ENCODE data around the gene CSF3R.

Gene CSF3R

GRCh38 chr1:36438715-36439114, 44.0 kb downstream of the CSF3R start:
- TF ChIP-seq CTCF (IDR thresholded peaks at IDR 0.05; ENCODE audit: borderline replicate concordance, insufficient read depth, low read depth, low read length): no peak
- no peak overlapping the region for H3K4me3 ChIP-seq (ENCODE audit: low read depth, low read length)

GRCh38 chr1:36436821-36437220, 45.9 kb downstream of the CSF3R start:
- no peak for TF ChIP-seq CTCF (IDR thresholded peaks at IDR 0.05; ENCODE audit: borderline replicate concordance, insufficient read depth, low read depth, low read length)
- no peak overlapping the region for H3K4me3 ChIP-seq (ENCODE audit: low read depth, low read length)

- no peak overlapping the region for H3K4me3 ChIP-seq (ENCODE audit: low read depth, low read length)
- no peak for TF ChIP-seq CTCF (IDR thresholded peaks at IDR 0.05; ENCODE audit: borderline replicate concordance, insufficient read depth, low read depth, low read length)
Measured at GRCh38 chr1:36433102-36433501, 49.6 kb downstream of the CSF3R start.

- no peak overlapping the region for H3K4me3 ChIP-seq (ENCODE audit: low read depth, low read length)
- no peak for TF ChIP-seq CTCF (IDR thresholded peaks at IDR 0.05; ENCODE audit: borderline replicate concordance, insufficient read depth, low read depth, low read length)
Measured at GRCh38 chr1:36432616-36433015, 50.1 kb downstream of the CSF3R start.

- TF ChIP-seq CTCF (IDR thresholded peaks at IDR 0.05; ENCODE audit: borderline replicate concordance, insufficient read depth, low read depth, low read length): no peak
- H3K4me3 ChIP-seq (ENCODE audit: low read depth, low read length): no peak overlapping the region
Measured at GRCh38 chr1:36425791-36426190, 56.9 kb downstream of the CSF3R start.

- TF ChIP-seq CTCF (IDR thresholded peaks at IDR 0.05; ENCODE audit: borderline replicate concordance, insufficient read depth, low read depth, low read length): no peak
- no peak overlapping the region for H3K4me3 ChIP-seq (ENCODE audit: low read depth, low read length)
Measured at GRCh38 chr1:36421649-36422048, 61.1 kb downstream of the CSF3R start.

- H3K4me3 ChIP-seq (ENCODE audit: low read depth, low read length): no peak overlapping the region
- TF ChIP-seq CTCF (IDR thresholded peaks at IDR 0.05; ENCODE audit: borderline replicate concordance, insufficient read depth, low read depth, low read length): peak; percentile 93
Measured at GRCh38 chr1:36420836-36421317, 61.8 kb downstream of the CSF3R start.

Measured in GM12875 (cell line).